8988T (cell line): Measurements from ENCODE around the gene POU6F2.
"Not testable (repeated sequence)": the region's sequence is repeated elsewhere in the genome, so short reads cannot be mapped to it uniquely, and the experiment has no call there.

Experiments used
- DNase-seq: peaks from one replicate; pipeline ENCODE4 v3.0.0; 2011

POU6F2 gene

DNA sequence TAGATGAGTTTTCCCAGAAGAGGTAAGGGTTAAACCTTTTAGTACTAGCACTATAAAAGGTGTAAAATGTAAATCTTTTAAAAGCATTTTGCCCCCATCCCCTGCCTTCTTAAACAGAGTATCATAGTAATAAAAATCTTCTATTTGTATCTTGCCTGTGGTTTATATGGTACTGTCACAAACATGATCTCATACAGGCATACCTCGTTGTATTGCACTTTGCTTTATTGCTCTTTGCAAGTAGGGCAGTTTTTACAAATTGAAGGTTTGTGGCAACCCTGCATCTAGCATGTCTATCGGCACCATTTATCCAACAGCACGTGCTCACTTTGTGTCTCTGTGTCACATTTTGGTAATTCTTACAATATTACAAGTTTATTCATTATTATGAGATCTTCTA is 389.7 kb downstream of the POU6F2 start:
- no peak for DNase-seq

DNA sequence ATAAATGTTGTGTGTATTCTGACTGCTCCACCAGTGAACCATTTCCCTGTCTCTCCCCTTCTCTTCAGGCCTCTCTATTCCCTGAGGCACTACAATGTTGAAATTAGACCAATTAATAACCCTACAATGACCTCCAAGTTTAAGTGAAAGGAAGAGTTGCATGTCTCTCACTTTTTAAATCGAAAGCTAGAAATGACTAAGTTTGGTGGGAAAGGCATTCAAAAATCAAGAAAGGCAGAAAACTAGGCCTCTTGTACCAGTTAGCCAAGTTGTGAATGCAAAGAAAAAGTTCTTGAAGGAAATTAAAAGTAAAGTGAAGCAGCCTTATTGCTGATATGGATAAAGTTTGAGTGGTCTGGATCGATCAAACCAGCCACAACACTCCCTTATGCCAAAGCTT is 390.2 kb downstream of the POU6F2 start:
- no peak for DNase-seq

GRCh38 chr7:39372383-39372782 is 394.7 kb downstream of the POU6F2 start:
- DNase-seq, result no peak

GRCh38 chr7:39374436-39375040 is 396.8 kb downstream of the POU6F2 start:
- DNase-seq, result no peak

DNA sequence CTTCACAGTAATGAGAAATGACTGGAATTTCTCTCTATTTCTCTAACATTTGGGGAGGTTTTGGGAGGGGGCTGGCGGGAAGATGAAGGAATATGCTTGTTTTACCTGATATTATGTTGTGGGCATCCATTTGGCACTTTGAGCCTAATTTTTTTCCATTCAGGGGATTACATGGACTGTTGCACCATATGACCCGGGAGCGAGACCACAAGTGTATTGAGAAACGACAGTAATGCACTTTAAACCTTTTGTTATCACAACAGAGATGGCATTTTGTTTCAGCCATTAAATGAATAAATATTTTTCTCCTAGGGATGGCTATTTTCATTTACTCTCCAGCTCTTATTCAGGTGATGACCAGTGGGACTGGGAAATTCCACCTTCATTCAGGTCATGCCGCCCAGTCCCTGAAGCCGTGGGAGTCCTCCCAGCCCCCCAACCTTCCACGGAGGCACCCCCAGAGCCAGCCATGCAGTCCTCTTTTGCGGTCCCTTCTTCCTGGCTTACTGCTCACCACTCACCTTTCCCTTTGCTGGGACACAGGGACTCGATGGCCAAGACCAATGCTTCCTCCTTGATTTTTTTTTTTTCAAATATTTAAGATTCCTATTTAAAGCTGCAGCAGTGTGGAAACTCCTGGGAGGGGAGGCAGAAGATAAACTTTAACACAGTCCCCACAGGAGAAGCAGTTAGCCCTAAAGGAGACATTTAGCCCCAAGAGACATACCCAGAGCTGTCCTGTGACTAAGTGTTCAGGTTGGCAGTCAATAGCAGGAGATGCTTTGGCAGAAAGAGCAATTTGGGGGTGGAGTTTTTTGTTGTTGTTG is 397.6 kb downstream of the POU6F2 start:
- no peak for DNase-seq

DNA sequence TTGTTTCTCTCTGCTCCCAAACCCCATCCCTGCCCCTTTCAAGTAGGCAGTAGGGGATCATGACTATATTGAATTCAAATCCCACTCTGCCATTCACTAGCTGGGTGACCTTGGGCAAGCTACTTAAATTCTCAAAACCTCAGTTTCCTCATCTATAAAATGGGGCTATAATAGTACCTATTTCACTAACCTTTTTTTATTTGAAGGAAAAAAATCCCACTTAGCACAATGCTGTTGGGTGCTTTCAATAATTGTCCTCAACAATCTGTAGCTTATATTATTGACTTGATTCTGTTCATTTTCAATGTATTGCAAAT is 398.1 kb downstream of the POU6F2 start:
- no peak for DNase-seq

- not testable (repeated sequence) for DNase-seq
Measured at GRCh38 chr7:39376881-39377280, 399.2 kb downstream of the POU6F2 start.

GRCh38 chr7:39379416-39379815 is 401.7 kb downstream of the POU6F2 start:
- no peak for DNase-seq

- no peak for DNase-seq
Measured at GRCh38 chr7:39383136-39383535, 405.4 kb downstream of the POU6F2 start.

GRCh38 chr7:39384386-39384785 is 406.7 kb downstream of the POU6F2 start:
- no peak for DNase-seq

DNA sequence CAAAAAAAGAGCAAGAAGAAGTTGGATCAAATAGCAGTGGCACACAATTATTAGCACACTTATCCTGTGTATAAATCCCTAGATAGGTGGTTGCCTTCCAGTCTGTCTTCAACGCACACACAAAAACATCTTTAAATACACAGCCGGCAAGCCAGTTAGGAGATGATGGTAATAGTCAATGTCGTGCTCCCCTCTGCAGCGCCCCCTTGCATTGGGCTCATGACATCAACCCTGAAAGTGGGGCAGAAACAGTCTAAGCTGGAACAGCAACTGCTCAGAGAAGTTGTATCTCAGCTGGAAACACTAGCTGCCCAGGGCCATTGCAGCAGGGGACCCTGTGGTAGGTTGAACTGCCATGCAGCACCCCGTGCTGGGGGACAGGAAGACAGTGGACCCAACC is 409.0 kb downstream of the POU6F2 start:
- DNase-seq, result no peak

DNA sequence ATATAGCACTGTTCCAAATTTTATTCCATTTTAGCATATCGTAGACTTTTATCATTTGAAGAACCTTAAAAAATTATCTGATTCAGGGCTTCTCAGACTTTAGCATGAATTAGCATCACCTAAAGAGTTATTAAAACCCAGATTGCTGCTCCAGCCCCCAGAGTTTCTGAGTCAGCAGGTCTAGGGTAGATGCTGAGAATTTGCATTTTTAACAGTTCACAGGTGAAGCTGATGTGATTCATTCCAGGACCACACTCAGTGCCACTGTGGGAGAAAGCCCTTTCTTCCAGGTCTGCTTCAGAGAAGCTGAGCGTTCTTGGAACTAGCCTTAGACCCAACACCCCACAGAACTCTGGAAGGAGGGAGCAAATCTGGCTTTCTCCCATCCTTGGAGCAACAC is 414.4 kb downstream of the POU6F2 start:
- DNase-seq, result no peak

DNA sequence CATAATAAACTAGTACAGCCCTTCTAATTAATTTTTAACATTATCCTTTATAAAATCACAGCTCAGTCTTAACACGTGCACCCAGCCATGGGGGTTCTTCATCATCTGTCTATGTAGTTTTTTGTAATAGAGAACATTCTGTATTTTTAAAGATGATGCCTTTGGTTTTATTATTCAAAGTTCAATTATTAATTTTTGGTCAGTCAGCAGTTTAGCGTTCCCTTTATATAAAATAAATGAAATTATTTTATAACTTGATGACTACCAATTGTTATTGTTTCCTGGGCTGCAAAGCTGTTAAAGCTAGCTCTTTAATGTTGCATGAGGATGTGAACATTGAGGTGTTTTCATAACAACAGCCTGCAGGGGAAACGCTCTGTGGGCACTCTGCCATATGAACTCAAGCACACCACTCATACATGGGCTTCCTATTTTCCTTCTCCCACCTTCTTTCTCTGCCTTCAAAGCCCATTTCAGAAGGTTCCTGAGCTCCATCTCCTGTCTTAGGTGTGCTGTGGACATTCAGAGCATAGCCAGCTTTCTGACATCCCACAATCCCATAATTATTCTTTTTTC is 416.5 kb downstream of the POU6F2 start:
- DNase-seq, result no peak

- DNase-seq, result no peak
Measured at GRCh38 chr7:39399458-39399857, 421.7 kb downstream of the POU6F2 start.

DNA sequence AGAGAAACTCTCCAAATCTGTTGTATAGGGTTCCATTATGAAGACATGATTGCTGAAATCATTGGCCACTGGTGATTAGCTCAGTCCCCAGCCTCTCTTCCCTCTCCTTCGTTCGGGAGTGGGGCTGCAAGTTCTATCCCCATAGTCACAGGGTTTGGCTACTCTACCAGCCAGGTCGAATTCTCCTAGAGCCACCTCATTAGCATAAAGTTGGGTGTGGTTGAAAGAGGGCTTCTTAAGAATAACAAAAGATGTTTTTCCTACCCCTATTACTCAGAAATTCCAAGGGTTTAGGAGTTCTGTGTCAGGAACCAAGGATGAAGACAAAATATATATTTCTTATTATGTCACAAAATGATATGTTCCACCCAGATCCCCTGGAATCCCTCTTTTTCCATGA is 422.3 kb downstream of the POU6F2 start:
- DNase-seq, result no peak

DNA sequence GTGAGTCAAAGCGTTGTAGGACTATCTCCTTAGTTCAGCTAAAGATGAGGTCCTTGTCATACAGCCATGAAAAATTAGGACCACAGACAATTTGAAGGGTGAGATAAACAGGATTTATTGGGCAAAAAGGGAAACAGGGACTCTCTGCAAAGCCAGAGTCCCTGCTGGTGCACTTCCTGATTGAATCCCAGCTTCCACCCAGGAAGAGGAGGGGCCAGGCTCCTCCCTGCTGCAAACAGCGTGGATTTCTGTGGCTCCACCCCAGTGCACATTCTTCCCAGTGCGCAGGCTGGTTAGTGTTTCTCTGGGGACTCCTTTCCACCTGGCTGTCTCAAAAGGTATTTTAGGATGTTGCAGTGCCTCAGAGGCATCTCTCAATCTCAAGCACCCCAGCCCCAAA is 423.1 kb downstream of the POU6F2 start:
- no peak for DNase-seq

DNA sequence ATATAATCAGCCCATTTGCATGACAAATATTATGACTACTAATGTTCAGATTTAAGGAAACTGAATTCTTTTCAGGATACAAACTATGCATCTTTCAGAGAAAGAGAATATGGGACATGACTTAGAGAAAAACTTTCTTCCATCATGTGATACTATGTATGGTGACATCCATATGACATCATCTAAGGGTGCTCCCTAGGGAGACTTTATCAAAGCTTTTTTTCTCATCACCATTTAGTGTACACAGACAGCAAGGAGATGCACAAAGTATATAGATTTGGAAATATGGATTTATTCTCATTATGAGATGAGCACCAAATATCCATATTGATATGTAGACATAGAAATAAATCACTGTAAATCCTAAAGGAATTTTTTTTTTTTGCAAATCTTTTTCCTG is 424.3 kb downstream of the POU6F2 start:
- DNase-seq, result no peak

DNA sequence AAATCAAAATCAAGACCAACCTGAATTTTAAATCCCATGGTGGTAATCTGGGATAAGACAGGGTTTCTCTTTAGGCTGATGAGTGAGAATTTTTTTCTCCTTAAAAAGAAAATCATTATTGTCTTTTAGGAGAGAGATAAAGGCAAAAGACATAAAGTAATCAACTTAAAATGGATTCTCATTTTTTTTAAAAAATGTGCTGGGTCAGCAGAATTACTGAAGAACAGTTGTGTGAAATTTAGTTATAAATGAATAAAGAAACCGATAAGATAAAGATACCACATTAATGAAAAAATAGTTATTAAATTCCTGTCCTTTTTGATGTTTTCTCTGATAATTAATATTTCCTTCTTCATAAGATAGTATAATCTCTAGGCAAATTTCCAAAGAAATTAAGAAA is 427.2 kb downstream of the POU6F2 start:
- DNase-seq, result no peak

DNA sequence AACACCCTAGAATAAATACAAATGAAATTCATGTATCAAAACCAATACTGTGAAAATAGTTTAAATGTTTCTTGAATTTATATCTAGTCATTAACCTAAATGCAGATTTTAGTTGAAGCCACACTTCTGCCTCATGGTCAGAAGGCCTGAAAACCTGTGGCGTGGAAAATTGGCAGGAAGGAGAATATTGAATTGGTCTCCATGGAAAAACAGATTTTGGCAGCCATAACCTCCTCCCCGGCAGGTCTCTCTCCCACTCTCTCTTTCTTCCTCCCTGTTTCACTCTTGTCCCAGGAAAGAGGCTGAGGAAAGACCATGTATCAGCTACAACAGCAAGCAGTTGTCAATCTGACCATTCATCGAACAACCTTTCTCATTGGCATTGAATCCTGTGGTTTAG is 427.9 kb downstream of the POU6F2 start:
- DNase-seq, result no peak

- DNase-seq, result no peak
Measured at GRCh38 chr7:39406467-39406866, 428.8 kb downstream of the POU6F2 start.

GRCh38 chr7:39407137-39407536 is 429.4 kb downstream of the POU6F2 start:
- DNase-seq, result no peak

- DNase-seq, result no peak
Measured at GRCh38 chr7:39407723-39408122, 430.0 kb downstream of the POU6F2 start.

DNA sequence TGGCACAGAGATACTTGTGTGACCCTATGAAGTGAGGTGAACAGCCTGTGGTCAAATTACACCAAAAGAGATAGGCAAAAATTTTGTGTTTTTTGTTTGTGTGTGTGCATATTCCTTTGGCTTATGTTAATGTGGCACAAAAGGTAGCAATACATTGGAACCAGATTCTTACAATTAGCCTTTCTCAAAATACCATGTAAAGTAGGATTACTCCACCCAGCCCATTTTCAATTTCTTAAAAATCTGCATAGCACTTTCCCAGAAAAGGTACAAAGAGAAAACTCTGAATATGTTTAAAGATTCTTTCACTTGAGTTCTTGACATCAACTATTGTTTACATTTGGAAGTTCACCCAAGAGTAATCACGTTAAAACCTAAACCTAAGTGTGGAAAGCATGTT is 431.2 kb downstream of the POU6F2 start:
- DNase-seq, result no peak

DNA sequence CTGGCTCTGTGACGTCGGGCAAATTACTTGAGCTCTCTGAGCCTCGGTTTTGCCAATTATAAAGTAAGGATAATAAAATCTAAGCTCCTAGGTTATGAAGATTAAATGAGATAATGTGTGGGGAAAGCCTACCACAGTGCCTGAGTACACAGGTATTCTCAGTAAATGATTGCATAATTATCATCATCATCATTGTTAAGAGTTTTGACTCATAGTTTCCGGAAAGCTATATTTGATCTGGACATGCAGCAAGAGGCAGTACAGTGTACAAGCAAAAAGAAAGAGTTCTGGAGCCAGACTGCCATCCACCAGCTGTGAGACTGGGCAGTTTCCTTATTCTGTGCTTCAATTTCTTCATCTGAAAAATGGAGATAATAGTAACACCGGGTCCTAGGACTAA is 432.9 kb downstream of the POU6F2 start:
- DNase-seq, result no peak
